SK-N-SH (cell line): Measurements from ENCODE around the gene TINAG. TPM values are rescaled to one million over a fixed set of nuclear protein-coding genes. Genes with fewer than 3 reads are reported as not detected.

Source experiments
- CTCF ChIA-PET: fragments of 300-600, 350-600 bp; formaldehyde crosslinking; extraction: SDS; loops from one replicate; lab custom pipeline; 2021; lab: Yijun Ruan, JAX
- POLR2A ChIA-PET: fragments of 350-600 bp; sonication (Branson Sonifier 250); formaldehyde crosslinking; extraction: SDS; loops from one replicate; lab custom pipeline; 2020; ENCODE audit warnings: antibody characterized with exemption, inconsistent platforms; lab: Yijun Ruan, JAX
- DNase-seq: peaks from one replicate; pipeline ENCODE4 v3.0.0; 2012
- H2AFZ ChIP-seq: fragments of 200-600 bp; sonication (generic); 2 replicates; pipeline ENCODE4 v1.8.1; 2016; ENCODE audit warnings: antibody characterized with exemption, mild to moderate bottlenecking, low read depth
- H3F3A ChIP-seq: fragments of 200-600 bp; sonication (generic); replicated peaks from 2 replicates; pipeline ENCODE3; 2016; ENCODE audit warnings: antibody characterized with exemption, mild to moderate bottlenecking; ENCODE audit not compliant: insufficient read depth
- H3K27ac ChIP-seq, 2 experiments: fragments of 200-500 bp in 1 of 2; fragments of 200-600 bp in 1 of 2; sonication (Bioruptor generic) in 1 of 2; sonication (generic), shearing (Covaris generic) in 1 of 2; 2 replicates each; pipeline versions ENCODE4 v1.5.1 to v1.6.1; 2014 to 2016; ENCODE audit warnings: low read depth in 2 of 2, inconsistent platforms in 1 of 2, low read length in 1 of 2, mild to moderate bottlenecking in 1 of 2, mixed read lengths in 1 of 2
- H3K27me3 ChIP-seq: fragments of 200-600 bp; sonication (generic), shearing (Covaris generic); 2 replicates; pipeline ENCODE4 v1.6.1; 2016; ENCODE audit warnings: mixed run types; ENCODE audit not compliant: insufficient read depth
- H3K36me3 ChIP-seq, 2 experiments: fragments of 200-500 bp in 1 of 2; fragments of 200-600 bp in 1 of 2; sonication (Bioruptor generic) in 1 of 2; sonication (generic) in 1 of 2; replicated peaks in 1 of 2; 2 replicates each; pipeline versions ENCODE3 to v1.5.1; 2014 to 2016; ENCODE audit warnings: low read length in 1 of 2, mild to moderate bottlenecking in 1 of 2; ENCODE audit not compliant: insufficient read depth in 2 of 2, control insufficient read depth in 1 of 2
- H3K4me1 ChIP-seq, 2 experiments: fragments of 200-500 bp in 1 of 2; fragments of 200-600 bp in 1 of 2; sonication (Bioruptor generic) in 1 of 2; sonication (generic), shearing (Covaris generic) in 1 of 2; 2 replicates each; pipeline versions ENCODE4 v1.5.1 to v1.6.1; 2014 to 2016; ENCODE audit warnings: low read depth in 1 of 2, low read length in 1 of 2, mixed run types in 1 of 2; ENCODE audit not compliant: insufficient read depth in 2 of 2, control insufficient read depth in 1 of 2
- H3K4me2 ChIP-seq: fragments of 200-600 bp; sonication (generic), shearing (Covaris generic); 2 replicates; pipeline ENCODE4 v1.6.1; 2017; ENCODE audit warnings: mixed run types
- H3K4me3 ChIP-seq, 2 experiments: fragments of 200-500 bp in 1 of 2; fragments of 200-600 bp in 1 of 2; sonication (Bioruptor generic) in 1 of 2; sonication (generic), shearing (Covaris generic) in 1 of 2; 2 replicates each; pipeline versions ENCODE4 v1.5.1 to v1.8.1; 2014 to 2016; ENCODE audit warnings: low read depth in 2 of 2, inconsistent platforms in 1 of 2, low read length in 1 of 2, mild to moderate bottlenecking in 1 of 2, mixed read lengths in 1 of 2, moderate library complexity in 1 of 2
- H3K79me2 ChIP-seq: fragments of 200-600 bp; sonication (generic); 2 replicates; pipeline ENCODE4 v1.8.1; 2017; ENCODE audit warnings: mild to moderate bottlenecking; ENCODE audit not compliant: insufficient read depth
- H3K9ac ChIP-seq: fragments of 200-600 bp; sonication (generic); 2 replicates; pipeline ENCODE4 v1.6.1; 2017; ENCODE audit warnings: mixed run types
- H3K9me2 ChIP-seq: fragments of 200-600 bp; sonication (generic); 2 replicates; pipeline ENCODE4 v1.6.1; 2017; ENCODE audit warnings: mixed run types
- H3K9me3 ChIP-seq: fragments of 200-600 bp; sonication (generic); 2 replicates; pipeline ENCODE4 v1.6.1; 2017; ENCODE audit warnings: mixed run types, mild to moderate bottlenecking, moderate library complexity
- H4K20me1 ChIP-seq: fragments of 200-600 bp; sonication (generic); 2 replicates; pipeline ENCODE4 v1.6.1; 2017; ENCODE audit warnings: mild to moderate bottlenecking, mixed run types; ENCODE audit not compliant: insufficient read depth
- CTCF ChIP-seq: fragments of 200-600 bp; sonication (generic); IDR thresholded peaks from 2 replicates; pipeline ENCODE4 v1.6.1; 2017; ENCODE audit warnings: antibody characterized with exemption, mild to moderate bottlenecking, moderate library complexity
- FOXJ3 ChIP-seq: sonication (generic); formaldehyde crosslinking; IDR thresholded peaks from 2 replicates; pipeline ENCODE4 v1.5.1; 2020; ENCODE audit warnings: mild to moderate bottlenecking, missing genetic modification reagents
- MXI1 ChIP-seq: IDR thresholded peaks from 2 replicates; pipeline ENCODE4 v1.6.1; 2012; ENCODE audit warnings: mild to moderate bottlenecking, low read depth, low read length, improper control_type of control experiment
- POLR2AphosphoS5 ChIP-seq: IDR thresholded peaks from 2 replicates; pipeline ENCODE4 v1.6.1; 2012; ENCODE audit warnings: low read depth, low read length
- RXRA ChIP-seq: IDR thresholded peaks from 2 replicates; pipeline ENCODE4 v1.4.0; 2012; ENCODE audit warnings: low read depth, mild to moderate bottlenecking, borderline replicate concordance
- SMC3 ChIP-seq: IDR thresholded peaks from 2 replicates; pipeline ENCODE4 v1.6.1; 2012; ENCODE audit warnings: low read depth, low read length, improper control_type of control experiment
- USF2 ChIP-seq: fragments of 150-350 bp; IDR thresholded peaks from 2 replicates; pipeline ENCODE4 v1.6.1; 2017; ENCODE audit warnings: antibody characterized with exemption, low read length, low read depth, borderline replicate concordance
- WGBS: methylation state at CpG from one replicate; pipeline ENCODE4 v1.1.6; 2017; ENCODE audit warnings: low lambda C conversion rate; 5-methylcytosine and 5-hydroxymethylcytosine counted together
- polyA plus RNA-seq, 3 experiments: library from polyadenylated mRNA; depleted of rRNA; stranded (reverse); fragments of >200 nt; gene quantifications; 2 replicates each; pipeline ENCODE4 v1.2.3, GENCODE V29; 2012
- TF ChIP-seq, protein P1 (sequence below): IDR thresholded peaks from 2 replicates; pipeline ENCODE4 v1.4.0; 2012; ENCODE audit warnings: low read depth, borderline replicate concordance

The TINAG gene
- polyA plus RNA-seq, 1 of the 3 experiments (the other 2 are of a cell fraction): 0.13 TPM

DNA sequence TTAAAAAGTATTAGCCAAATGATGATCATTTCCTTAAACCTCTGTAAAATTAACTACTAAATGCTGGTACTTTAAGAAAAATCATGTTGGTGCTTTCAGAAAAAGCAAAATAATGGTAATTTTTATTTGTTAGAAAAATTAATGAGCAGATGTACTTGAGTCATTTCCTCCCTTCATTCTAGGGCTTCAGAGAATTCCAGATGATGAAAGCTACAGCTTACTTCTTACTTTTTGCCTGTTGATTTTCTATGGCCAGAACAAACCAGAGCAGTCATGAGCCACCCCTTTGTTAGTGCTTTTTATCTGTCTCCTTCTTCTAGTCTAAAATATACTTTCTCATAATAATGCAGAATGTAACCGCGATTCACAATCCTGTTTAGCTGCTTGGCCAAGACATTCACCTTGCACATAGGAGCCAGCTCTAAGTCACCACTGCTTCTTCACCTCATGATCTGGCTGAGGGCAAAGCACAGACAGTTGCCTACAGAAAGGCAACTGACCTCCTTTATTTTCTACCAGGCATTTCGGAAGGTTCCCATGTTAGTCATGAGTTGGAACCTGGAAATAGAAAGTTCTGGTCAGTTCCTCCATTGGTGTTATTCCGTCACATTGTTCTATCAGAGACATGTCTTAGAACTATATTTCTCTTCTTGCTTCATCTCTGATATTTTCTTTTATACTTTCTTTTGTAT, 43.5 kb upstream of the TINAG start:
- ChIA-PET CTCF (interaction anchor here (1.4 to 2.4 kb wide), 2 partner anchors 20 to 279 kb away, joined by 5 to 7 read pairs; no protein-coding TSS in a partner anchor), POLR2A (no interaction called here)
- H3K9me2 ChIP-seq: no peaks in the 10 kb centered on the region
- H4K20me1 ChIP-seq: no peaks in the 10 kb centered on the region
- H3K27me3 ChIP-seq: no peaks in the 10 kb centered on the region
- no peak overlapping the region for H3K4me2 ChIP-seq
- H3K79me2 ChIP-seq: no peaks in the 10 kb centered on the region
- H3K4me1 ChIP-seq: peaks cover 0 to 7% of the 10 kb centered on the region in 2 experiments; a peak in 1 of 4 replicates
- DNase-seq: no peak
- H3K27ac ChIP-seq: no peak overlapping the region
- H3K9me3 ChIP-seq: no peaks in the 10 kb centered on the region
- no peaks in the 10 kb centered on the region for H3F3A ChIP-seq
- 17% methylated on average over 4 of the region's 4 CpGs for WGBS
- no peaks in the 10 kb centered on the region for H3K36me3 ChIP-seq
- no peak overlapping the region for H2AFZ ChIP-seq
- TF ChIP-seq RXRA (no peak), FOXJ3 (CRISPR knock-in tag) (no peak), USF2 (no peak), MXI1 (no peak)
- TF ChIP-seq, protein P1, sequence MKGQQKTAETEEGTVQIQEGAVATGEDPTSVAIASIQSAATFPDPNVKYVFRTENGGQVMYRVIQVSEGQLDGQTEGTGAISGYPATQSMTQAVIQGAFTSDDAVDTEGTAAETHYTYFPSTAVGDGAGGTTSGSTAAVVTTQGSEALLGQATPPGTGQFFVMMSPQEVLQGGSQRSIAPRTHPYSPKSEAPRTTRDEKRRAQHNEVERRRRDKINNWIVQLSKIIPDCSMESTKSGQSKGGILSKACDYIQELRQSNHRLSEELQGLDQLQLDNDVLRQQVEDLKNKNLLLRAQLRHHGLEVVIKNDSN: no peak
- H3K4me3 ChIP-seq: no peak overlapping the region
- no peak overlapping the region for H3K9ac ChIP-seq

DNA sequence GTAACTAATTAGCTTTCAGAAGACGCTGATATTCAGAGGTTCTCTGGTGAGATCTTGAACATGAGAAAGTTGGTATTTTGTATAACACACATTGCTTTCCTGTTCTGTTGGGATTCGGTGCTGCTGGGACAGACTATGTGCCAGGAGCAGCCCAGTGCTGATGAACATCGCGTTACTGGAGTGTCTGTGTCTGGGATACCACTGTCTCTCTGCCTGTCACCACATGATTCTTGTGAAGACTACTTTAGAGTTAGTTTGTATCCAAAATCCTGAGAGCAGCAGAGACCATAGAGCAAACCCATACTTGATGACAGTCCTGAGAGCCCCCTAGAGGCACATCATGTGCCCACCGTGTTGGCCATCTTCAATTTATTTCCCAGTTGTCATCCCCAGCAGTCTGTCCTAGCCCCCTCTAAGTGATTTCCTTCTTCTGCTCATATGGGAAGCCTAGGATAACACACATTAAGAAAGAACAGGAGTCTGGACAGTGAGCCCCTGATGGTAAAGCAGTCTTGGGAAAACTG, 41.8 kb upstream of the TINAG start:
- no peak for TF ChIP-seq FOXJ3 (CRISPR knock-in tag)
- TF ChIP-seq CTCF: peak; percentile 16; the same call in 1 of the 2 replicates
- TF ChIP-seq POLR2AphosphoS5: no peak
- no peak for TF ChIP-seq SMC3
- CTCF ChIA-PET: interaction anchor here (3.2 kb wide), 1 partner anchor 280 kb away, joined by 20 read pairs; no protein-coding TSS in a partner anchor
- Histone ChIP-seq H3F3A (no peaks in the 10 kb centered on the region), H3K9me3 (no peaks in the 10 kb centered on the region), H3K27ac (no peak overlapping the region), H3K9ac (no peak overlapping the region), H3K9me2 (no peaks in the 10 kb centered on the region), H4K20me1 (no peaks in the 10 kb centered on the region), H3K4me1 (0 out of 4 replicates have a peak, but pooled peaks cover 0 to 7% of the 10 kb centered on the region in 2 experiments), H3K4me3 (no peak overlapping the region), H2AFZ (no peak overlapping the region), H3K27me3 (no peaks in the 10 kb centered on the region), H3K4me2 (no peak overlapping the region), H3K79me2 (no peaks in the 10 kb centered on the region), H3K36me3 (no peaks in the 10 kb centered on the region)
- 26% methylated on average over 5 of the region's 5 CpGs for WGBS
- POLR2A ChIA-PET: no interaction called here
- no peak for DNase-seq
